Measurements from ENCODE around the gene MYH11. TPM values are rescaled to one million over a fixed set of nuclear protein-coding genes. Genes with fewer than 3 reads are reported as not detected.

Gene MYH11
- total RNA-seq, 4 donors from 2014 or later = 121 to 1,349 (median 217) TPM

DNA sequence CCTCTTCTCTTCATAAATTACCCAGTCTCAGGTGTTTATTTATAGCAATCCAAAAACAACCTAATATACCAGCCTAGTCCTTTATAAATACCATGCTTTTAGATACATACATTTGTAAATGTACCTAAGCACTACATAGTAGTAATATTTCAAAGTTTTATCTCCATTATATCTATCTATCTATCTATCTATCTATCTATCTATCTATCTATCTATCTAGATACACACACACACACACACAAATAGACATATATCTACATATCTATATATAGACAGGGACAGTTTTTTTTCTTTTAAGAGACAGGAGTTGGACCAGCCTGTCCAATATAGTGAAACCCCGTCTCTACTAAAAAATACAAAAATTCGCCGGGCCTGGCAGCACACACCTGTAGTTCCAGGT, 25.7 kb upstream of the MYH11 start:
- Histone ChIP-seq H3K4me1 (peaks cover 14 to 73% (median 27%) of the 10 kb centered on the region in 3 donors), H3K36me3 (peaks cover 6 to 49% (median 17%) of the 10 kb centered on the region in 3 donors)
- intact Hi-C loops (cut with DNase I) = loop anchor here (10.0 kb wide), 1 partner anchor 62 kb away; the partner anchor contains the start of gene ABCC1

DNA sequence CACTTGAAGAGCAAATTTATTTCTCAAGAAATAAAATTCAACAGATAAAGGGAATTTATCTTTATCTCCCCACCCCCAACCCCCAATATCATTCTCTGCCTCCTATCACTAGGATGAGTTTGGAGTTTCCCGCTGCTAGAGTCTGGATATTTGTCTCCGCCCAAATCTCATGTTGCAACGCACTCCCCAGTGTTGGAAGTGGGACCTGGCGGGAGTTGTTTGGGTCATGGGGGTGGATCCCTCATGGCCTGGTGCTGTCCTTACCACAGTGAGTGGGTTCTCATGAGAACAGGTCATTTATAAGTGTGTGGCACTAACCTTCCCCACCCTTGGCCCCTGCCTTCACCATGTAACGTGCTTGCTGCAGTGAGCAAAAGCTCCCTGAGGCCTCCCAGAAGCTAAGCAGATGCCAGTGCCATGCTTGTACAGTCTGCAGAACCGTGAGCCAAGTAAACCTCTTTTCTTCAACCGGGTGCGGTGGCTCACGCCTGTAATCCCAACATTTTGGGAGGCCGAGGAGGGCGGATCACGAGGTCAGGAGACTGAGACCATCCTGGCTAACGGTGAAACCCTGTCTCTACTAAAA, 25.1 kb upstream of the MYH11 start:
- Histone ChIP-seq H3K36me3 (peaks cover 6 to 56% (median 17%) of the 10 kb centered on the region in 3 donors), H3K27ac (peak overlapping the region in 2 of 4 donors; percentile 12 to 87), H3K4me3 (no peak overlapping the region), H3K9me3 (no peaks in the 10 kb centered on the region), H3K27me3 (no peaks in the 10 kb centered on the region), H3K4me1 (peaks cover 8 to 69% (median 20%) of the 10 kb centered on the region in 3 donors)
- intact Hi-C loops (cut with DNase I) = loop anchor here (10.0 kb wide), 1 partner anchor 63 kb away; the partner anchor contains the start of gene ABCC1
- no peak for TF ChIP-seq POLR2A (IDR thresholded peaks at IDR 0.05)
- TF ChIP-seq, protein P1, sequence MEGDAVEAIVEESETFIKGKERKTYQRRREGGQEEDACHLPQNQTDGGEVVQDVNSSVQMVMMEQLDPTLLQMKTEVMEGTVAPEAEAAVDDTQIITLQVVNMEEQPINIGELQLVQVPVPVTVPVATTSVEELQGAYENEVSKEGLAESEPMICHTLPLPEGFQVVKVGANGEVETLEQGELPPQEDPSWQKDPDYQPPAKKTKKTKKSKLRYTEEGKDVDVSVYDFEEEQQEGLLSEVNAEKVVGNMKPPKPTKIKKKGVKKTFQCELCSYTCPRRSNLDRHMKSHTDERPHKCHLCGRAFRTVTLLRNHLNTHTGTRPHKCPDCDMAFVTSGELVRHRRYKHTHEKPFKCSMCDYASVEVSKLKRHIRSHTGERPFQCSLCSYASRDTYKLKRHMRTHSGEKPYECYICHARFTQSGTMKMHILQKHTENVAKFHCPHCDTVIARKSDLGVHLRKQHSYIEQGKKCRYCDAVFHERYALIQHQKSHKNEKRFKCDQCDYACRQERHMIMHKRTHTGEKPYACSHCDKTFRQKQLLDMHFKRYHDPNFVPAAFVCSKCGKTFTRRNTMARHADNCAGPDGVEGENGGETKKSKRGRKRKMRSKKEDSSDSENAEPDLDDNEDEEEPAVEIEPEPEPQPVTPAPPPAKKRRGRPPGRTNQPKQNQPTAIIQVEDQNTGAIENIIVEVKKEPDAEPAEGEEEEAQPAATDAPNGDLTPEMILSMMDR (IDR thresholded peaks at IDR 0.05) = no peak
- no peak for DNase-seq
- 91 to 97% methylated on average over 6 to 10 of the region's 13 CpGs for WGBS, 2 donors

More for the DNA sequence above, 25.7 kb upstream of the MYH11 start:
- H3K9me3 ChIP-seq = no peaks in the 10 kb centered on the region
- no peak for DNase-seq
- no peak overlapping the region for H3K4me3 ChIP-seq
- H3K27ac ChIP-seq = peak overlapping the region in 1 of 4 donors; percentile 36
- TF ChIP-seq, protein P1 (IDR thresholded peaks at IDR 0.05) = no peak
- TF ChIP-seq POLR2A (IDR thresholded peaks at IDR 0.05) = no peak
- H3K27me3 ChIP-seq = no peaks in the 10 kb centered on the region
- WGBS, 2 donors = 83 to 100% methylated on average over 3 of the region's 3 CpGs

DNA sequence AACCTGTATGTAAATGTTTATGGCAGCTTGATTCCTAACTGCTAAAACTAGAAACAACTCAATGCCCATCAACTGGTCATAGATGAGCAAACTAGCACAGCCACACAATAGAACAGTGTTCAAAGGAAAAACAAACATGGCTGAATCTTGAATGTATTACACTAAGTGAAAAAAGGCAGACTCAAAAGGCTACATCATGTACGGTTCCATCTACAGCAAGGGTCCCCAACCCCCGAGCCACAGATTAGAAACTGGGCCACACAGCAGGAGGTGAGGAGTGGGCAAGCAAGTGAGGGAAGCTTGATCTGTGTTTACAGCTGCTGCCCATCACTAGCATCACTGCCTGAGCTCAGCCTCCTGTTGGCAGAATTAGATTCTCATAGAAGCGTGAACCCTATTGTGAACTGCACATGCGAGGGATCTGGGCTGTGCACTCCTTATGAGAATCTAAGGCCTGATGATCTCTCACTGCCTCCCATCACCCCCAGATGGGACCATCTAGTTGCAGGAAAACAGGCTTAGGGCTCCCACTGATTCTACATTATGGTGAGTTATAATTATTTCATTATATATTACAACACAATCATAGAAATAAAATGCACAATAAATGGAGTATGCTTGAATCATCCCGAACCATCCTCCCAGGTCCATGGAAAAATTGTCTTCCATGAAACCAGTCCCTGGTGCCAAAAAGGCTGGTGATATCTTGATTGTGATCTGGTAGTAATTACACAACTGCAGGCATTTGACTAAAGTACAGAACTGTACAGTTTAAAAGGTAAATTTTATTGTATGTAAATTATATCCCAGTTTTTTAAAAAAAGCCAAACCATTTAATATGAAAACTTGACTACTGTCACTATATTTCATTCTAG, 23.8 kb upstream of the MYH11 start:
- intact Hi-C loops (cut with DNase I) = loop anchor here (10.0 kb wide), 1 partner anchor 64 kb away; the partner anchor contains the start of gene ABCC1
- TF ChIP-seq, protein P1 (IDR thresholded peaks at IDR 0.05) = no peak
- no peak for TF ChIP-seq POLR2A (IDR thresholded peaks at IDR 0.05)
- WGBS, 2 donors = 82 to 89% methylated on average over 5 of the region's 5 CpGs
- no peak overlapping the region for H3K4me3 ChIP-seq
- no peaks in the 10 kb centered on the region for H3K9me3 ChIP-seq
- peak overlapping the region; percentile 32 to 87 (median 62) for H3K27ac ChIP-seq
- H3K36me3 ChIP-seq = peaks cover 6 to 66% (median 17%) of the 10 kb centered on the region in 3 donors
- DNase-seq = no peak
- H3K4me1 ChIP-seq = peaks cover 0 to 65% (median 11%) of the 10 kb centered on the region in 3 donors
- no peaks in the 10 kb centered on the region for H3K27me3 ChIP-seq

DNA sequence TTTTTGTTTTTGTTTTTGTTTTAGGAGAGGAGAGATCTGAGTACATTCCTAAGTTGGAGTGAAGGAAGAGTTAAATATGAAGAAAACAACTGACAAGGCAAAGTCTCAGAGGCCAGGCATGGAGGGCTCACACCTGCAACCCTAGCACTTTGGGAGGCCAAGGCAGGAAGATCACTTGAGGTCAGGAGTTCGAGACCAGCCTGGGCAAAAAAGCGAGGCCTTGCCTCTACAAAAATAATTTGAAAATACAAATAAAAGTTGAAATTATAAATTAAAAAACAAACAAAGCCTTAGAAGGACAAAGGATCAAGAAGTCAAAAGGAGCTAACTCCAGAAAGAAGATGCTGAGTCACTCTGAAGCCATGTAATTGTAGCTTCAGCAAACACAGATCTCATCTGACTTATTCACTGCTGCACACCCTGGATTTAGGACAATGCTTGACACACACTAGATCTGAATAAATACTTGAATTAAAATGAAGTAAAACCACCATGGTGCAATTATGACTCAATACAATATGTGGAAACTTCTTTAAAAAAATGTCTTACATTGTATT, 22.5 kb upstream of the MYH11 start:
- no peaks in the 10 kb centered on the region for H3K9me3 ChIP-seq
- DNase-seq = no peak
- H3K27me3 ChIP-seq = no peaks in the 10 kb centered on the region
- H3K27ac ChIP-seq = peak overlapping the region; percentile 66 to 87 (median 84)
- H3K4me1 ChIP-seq = peaks cover 0 to 64% (median 18%) of the 10 kb centered on the region in 3 donors
- WGBS, 2 donors = 30 to 37% methylated on average over 2 of the region's 2 CpGs
- H3K4me3 ChIP-seq = no peak overlapping the region
- peaks cover 6 to 70% (median 17%) of the 10 kb centered on the region in 3 donors for H3K36me3 ChIP-seq
- TF ChIP-seq POLR2A (IDR thresholded peaks at IDR 0.05) = no peak
- TF ChIP-seq, protein P1 (IDR thresholded peaks at IDR 0.05) = no peak
- intact Hi-C loops (cut with DNase I) = no loop called here

Data from esophagus squamous epithelium (tissue), 5 donors.